Cerebellar nuclear complex (tissue), 1 donor: ENCODE measurements around the gene UNC93A.
"Not testable (repeated sequence)": the region's sequence is repeated elsewhere in the genome, so short reads cannot be mapped to it uniquely, and the experiment has no call there.

Source experiments
- DNase-seq, 2 experiments: peaks; one replicate each; lab custom pipeline; 2025; lab: John Stamatoyannopoulos, UW

UNC93A gene

GRCh38 chr6:167293590-167294091 is 2.5 kb downstream of the UNC93A start:
- no peak for DNase-seq

GRCh38 chr6:167294241-167294640 is 3.1 kb downstream of the UNC93A start:
- DNase-seq, result no peak

GRCh38 chr6:167294651-167295494 is 3.8 kb downstream of the UNC93A start:
- no peak for DNase-seq

- DNase-seq, result no peak
These were observed 4.6 kb downstream of the UNC93A start for GRCh38 chr6:167295495-167296292.

GRCh38 chr6:167296293-167296690 is 5.2 kb downstream of the UNC93A start:
- DNase-seq, result no peak

- no peak for DNase-seq
These were observed 5.8 kb downstream of the UNC93A start for GRCh38 chr6:167296902-167297301.

- no peak for DNase-seq
These were observed 7.0 kb downstream of the UNC93A start for GRCh38 chr6:167298127-167298526.

GRCh38 chr6:167299641-167300308 is 8.7 kb downstream of the UNC93A start:
- DNase-seq, result no peak

GRCh38 chr6:167300902-167301777 is 10.0 kb downstream of the UNC93A start:
- DNase-seq, result no peak

GRCh38 chr6:167302074-167302473 is 11.0 kb downstream of the UNC93A start:
- no peak for DNase-seq

- DNase-seq, result no peak
These were observed 11.7 kb downstream of the UNC93A start for GRCh38 chr6:167302796-167303195.

- DNase-seq, result no peak
These were observed 12.8 kb downstream of the UNC93A start for GRCh38 chr6:167303675-167304625.

GRCh38 chr6:167304912-167305311 is 13.8 kb downstream of the UNC93A start:
- DNase-seq, result no peak

- no peak for DNase-seq
These were observed 14.7 kb downstream of the UNC93A start for GRCh38 chr6:167305796-167306195.

- DNase-seq, result no peak
These were observed 15.4 kb downstream of the UNC93A start for GRCh38 chr6:167306401-167306998.

- DNase-seq, result no peak
These were observed 16.3 kb downstream of the UNC93A start for GRCh38 chr6:167307342-167307955.

GRCh38 chr6:167308207-167308606 is 17.1 kb downstream of the UNC93A start:
- DNase-seq, result no peak

GRCh38 chr6:167309355-167310192 is 18.5 kb downstream of the UNC93A start:
- not testable (repeated sequence) for DNase-seq
